ENCODE measurements around the gene MSH3. TPM values are rescaled to one million over a fixed set of nuclear protein-coding genes. Genes with fewer than 3 reads are reported as not detected.

Gene MSH3
- total and polyA plus RNA-seq, 3 donors from 2014 or later = 7.6 to 17.7 (median 16.6) TPM

- WGBS, 2 donors = 85 to 92% methylated on average over 3 of the region's 3 CpGs
- intact Hi-C loops (cut with DNase I; ENCODE audit: low total_unique reads) = no loop called here
Measured at GRCh38 chr5:80863708-80864107, 209.3 kb downstream of the MSH3 start.

GRCh38 chr5:80864109-80864508 lies 209.7 kb downstream of the MSH3 start:
- Histone ChIP-seq H3K27ac (no peak overlapping the region), H3K27me3 (no peaks in the 10 kb centered on the region), H3K9me3 (no peaks in the 10 kb centered on the region), H3K4me3 (no peak overlapping the region), H3K4me1 (no peaks in the 10 kb centered on the region), H3K36me3 (ENCODE audit: low read depth, missing control alignments) (no peaks in the 10 kb centered on the region)
- TF ChIP-seq POLR2A (IDR thresholded peaks at IDR 0.05) = no peak
- TF ChIP-seq, protein P1, sequence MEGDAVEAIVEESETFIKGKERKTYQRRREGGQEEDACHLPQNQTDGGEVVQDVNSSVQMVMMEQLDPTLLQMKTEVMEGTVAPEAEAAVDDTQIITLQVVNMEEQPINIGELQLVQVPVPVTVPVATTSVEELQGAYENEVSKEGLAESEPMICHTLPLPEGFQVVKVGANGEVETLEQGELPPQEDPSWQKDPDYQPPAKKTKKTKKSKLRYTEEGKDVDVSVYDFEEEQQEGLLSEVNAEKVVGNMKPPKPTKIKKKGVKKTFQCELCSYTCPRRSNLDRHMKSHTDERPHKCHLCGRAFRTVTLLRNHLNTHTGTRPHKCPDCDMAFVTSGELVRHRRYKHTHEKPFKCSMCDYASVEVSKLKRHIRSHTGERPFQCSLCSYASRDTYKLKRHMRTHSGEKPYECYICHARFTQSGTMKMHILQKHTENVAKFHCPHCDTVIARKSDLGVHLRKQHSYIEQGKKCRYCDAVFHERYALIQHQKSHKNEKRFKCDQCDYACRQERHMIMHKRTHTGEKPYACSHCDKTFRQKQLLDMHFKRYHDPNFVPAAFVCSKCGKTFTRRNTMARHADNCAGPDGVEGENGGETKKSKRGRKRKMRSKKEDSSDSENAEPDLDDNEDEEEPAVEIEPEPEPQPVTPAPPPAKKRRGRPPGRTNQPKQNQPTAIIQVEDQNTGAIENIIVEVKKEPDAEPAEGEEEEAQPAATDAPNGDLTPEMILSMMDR (IDR thresholded peaks at IDR 0.05) = no peak
- intact Hi-C loops (cut with DNase I; ENCODE audit: low total_unique reads) = no loop called here
- DNase-seq = no peak
- 73 to 87% methylated on average over 1 of the region's 1 CpG for WGBS, 2 donors

More at GRCh38 chr5:80863708-80864107, 209.3 kb downstream of the MSH3 start:
- Histone ChIP-seq H3K4me1 (no peaks in the 10 kb centered on the region), H3K27ac (no peak overlapping the region), H3K4me3 (no peak overlapping the region), H3K9me3 (no peaks in the 10 kb centered on the region), H3K36me3 (ENCODE audit: low read depth, missing control alignments) (no peaks in the 10 kb centered on the region), H3K27me3 (no peaks in the 10 kb centered on the region)
- DNase-seq = no peak
- no peak for TF ChIP-seq POLR2A (IDR thresholded peaks at IDR 0.05)
- TF ChIP-seq, protein P1 (IDR thresholded peaks at IDR 0.05) = no peak

DNA sequence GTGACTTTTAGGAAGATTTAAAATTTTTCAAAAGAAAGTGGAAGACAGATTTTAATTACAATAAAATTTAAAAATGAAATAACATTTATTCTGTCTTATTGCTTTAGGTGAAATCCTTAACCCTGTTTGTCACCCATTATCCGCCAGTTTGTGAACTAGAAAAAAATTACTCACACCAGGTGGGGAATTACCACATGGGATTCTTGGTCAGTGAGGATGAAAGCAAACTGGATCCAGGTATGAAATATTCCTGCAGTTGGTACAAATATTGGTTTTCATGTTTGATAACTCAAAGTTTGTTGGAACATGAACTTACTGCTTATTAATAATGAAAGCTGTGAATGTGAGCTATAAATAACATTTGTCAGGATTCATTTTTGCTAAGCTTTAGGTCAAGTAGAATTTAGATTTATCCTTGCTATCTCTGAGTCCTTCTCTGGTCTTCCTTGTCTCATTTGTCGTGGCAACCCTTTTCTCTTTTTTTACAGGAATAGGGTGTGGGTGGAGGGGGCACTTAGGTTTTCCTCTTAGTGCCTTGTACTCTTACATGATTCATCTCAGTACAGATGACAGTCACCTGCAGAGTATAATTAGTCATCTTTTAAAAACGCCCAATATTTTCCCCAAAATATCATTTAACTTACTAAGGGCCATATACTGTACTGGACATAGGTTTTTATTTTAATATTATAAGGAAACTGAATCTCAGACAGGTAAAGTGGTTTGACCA lies 210.4 kb downstream of the MSH3 start:
- no peaks in the 10 kb centered on the region for H3K4me1 ChIP-seq
- intact Hi-C loops (cut with DNase I; ENCODE audit: low total_unique reads) = no loop called here
- no peak for DNase-seq
- H3K36me3 ChIP-seq (ENCODE audit: low read depth, missing control alignments) = no peaks in the 10 kb centered on the region
- no peaks in the 10 kb centered on the region for H3K27me3 ChIP-seq
- no peaks in the 10 kb centered on the region for H3K9me3 ChIP-seq
- H3K4me3 ChIP-seq = no peak overlapping the region
- 91 to 93% methylated on average over 3 of the region's 3 CpGs for WGBS, 2 donors
- H3K27ac ChIP-seq = no peak overlapping the region
- TF ChIP-seq, protein P1 (IDR thresholded peaks at IDR 0.05) = no peak
- no peak for TF ChIP-seq POLR2A (IDR thresholded peaks at IDR 0.05)

DNA sequence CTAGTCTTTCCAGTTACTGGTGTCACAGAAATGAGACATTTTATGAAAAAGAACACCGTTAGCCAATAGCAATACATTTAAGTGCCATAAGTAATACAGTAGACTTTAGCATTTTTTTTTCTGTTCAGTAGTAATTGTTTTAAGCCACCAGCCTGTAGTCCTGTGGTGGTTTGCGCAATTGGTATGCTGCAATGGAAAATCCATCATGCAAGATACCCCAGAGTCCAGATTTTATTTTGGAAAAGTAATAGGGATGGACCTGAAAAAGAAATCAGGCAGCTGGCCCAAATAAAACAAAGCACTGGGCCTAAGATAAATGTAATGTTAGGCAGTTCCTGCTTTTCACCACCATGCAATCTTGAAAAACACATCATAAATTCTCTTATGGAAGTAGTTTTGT lies 211.1 kb downstream of the MSH3 start:
- H3K4me3 ChIP-seq = no peak overlapping the region
- no peaks in the 10 kb centered on the region for H3K27me3 ChIP-seq
- intact Hi-C loops (cut with DNase I; ENCODE audit: low total_unique reads) = no loop called here
- no peak overlapping the region for H3K27ac ChIP-seq
- TF ChIP-seq, protein P1 (IDR thresholded peaks at IDR 0.05) = no peak
- TF ChIP-seq POLR2A (IDR thresholded peaks at IDR 0.05) = no peak
- WGBS, 2 donors = 94 to 97% methylated on average over 2 of the region's 2 CpGs
- no peaks in the 10 kb centered on the region for H3K9me3 ChIP-seq
- no peaks in the 10 kb centered on the region for H3K4me1 ChIP-seq
- DNase-seq = no peak
- H3K36me3 ChIP-seq (ENCODE audit: low read depth, missing control alignments) = no peaks in the 10 kb centered on the region

DNA sequence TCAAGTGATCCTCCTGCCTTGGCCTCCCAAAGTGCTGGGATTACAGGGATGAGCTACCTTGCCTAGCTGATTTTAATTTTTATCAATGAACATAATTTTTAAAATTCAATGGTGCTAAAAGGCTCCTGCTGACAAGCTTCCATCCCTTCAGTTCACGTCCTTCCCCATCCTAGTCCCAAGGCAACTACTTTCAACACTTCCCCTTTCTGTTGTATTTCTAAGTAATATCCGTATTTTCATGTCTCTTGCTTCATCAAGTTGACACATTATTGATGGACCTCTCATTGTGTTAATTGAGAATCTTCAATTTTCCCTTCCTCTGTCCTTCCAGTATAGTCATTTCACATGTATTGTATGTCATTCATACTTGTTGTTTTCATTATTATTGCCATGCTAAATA lies 211.9 kb downstream of the MSH3 start:
- Histone ChIP-seq H3K4me3 (no peak overlapping the region), H3K36me3 (ENCODE audit: low read depth, missing control alignments) (no peaks in the 10 kb centered on the region), H3K27me3 (no peaks in the 10 kb centered on the region), H3K9me3 (no peaks in the 10 kb centered on the region), H3K27ac (no peak overlapping the region), H3K4me1 (no peaks in the 10 kb centered on the region)
- intact Hi-C loops (cut with DNase I; ENCODE audit: low total_unique reads) = no loop called here
- 77 to 96% methylated on average over 2 of the region's 2 CpGs for WGBS, 2 donors
- DNase-seq = no peak
- TF ChIP-seq, protein P1 (IDR thresholded peaks at IDR 0.05) = no peak
- TF ChIP-seq POLR2A (IDR thresholded peaks at IDR 0.05) = no peak

Data from testis (tissue), 3 donors.